ENCODE measurements around the gene ATXN7L3.

Gene ATXN7L3

DNA sequence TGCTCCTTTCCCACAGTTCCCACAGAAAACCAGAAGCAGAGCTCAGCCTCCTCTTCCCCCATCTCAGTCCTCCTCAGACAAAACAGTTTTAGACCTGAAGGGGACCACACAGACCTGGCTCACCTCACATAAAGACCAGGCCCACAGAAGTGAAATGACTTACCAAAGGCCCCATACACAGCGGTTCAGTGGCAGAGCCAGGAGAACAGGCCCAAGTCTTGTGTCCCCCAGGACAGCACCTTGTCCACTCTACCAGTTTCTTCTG is 14.5 kb upstream of the ATXN7L3 start:
- in situ Hi-C loops (cut with MboI; ENCODE audit: low sequenced_read_pairs, unreplicated experiment) = loop anchor here (25.0 kb wide), 1 partner anchor 298 kb away; the partner anchor contains the start of gene GPATCH8
- DNase-seq (ENCODE audit: low spot score) = no peak
- TF ChIP-seq, protein P1, sequence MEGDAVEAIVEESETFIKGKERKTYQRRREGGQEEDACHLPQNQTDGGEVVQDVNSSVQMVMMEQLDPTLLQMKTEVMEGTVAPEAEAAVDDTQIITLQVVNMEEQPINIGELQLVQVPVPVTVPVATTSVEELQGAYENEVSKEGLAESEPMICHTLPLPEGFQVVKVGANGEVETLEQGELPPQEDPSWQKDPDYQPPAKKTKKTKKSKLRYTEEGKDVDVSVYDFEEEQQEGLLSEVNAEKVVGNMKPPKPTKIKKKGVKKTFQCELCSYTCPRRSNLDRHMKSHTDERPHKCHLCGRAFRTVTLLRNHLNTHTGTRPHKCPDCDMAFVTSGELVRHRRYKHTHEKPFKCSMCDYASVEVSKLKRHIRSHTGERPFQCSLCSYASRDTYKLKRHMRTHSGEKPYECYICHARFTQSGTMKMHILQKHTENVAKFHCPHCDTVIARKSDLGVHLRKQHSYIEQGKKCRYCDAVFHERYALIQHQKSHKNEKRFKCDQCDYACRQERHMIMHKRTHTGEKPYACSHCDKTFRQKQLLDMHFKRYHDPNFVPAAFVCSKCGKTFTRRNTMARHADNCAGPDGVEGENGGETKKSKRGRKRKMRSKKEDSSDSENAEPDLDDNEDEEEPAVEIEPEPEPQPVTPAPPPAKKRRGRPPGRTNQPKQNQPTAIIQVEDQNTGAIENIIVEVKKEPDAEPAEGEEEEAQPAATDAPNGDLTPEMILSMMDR (IDR thresholded peaks at IDR 0.05; ENCODE audit: borderline replicate concordance, control extremely low read depth, extremely low read depth, insufficient read depth, missing control alignments) = no peak

DNA sequence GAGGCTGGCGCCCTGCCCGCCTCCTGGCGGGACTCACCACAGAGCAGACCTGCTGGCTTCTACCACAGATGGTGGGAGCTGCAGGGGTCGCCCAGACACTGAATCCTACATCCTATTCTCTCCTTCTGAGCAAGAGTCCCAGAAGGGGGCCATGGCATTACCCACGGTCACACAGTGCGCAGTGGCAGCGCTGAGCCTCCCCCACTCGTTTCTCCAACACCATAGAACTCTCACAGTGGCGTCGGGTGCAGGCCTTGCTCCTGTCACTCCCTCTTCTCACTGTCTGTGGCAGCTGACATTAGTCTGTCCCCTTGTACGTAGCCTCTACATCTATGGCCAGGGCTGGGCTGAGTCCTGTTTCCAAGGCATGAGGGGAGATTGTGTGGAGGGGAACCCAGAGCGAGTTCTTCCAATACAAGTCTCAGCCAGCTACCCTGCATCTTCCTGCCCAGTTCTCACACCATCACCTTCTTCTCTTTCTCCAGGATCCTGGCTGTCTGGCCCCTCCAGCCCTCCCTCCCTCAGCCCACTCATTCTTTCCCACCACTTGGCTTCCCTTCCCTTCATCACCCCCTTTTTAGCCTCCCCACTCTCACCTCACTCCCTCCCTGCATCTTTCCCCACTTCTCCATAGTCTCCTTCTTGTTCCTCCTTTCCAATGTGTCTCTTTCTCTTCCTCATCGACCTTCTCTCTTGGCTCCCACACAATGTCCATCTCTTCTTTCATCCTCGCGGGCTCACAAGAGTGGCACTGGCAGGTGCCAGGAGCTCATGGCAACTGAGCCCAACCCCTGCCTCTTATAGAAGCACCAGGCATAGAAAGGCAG is 13.9 kb upstream of the ATXN7L3 start:
- in situ Hi-C loops (cut with MboI; ENCODE audit: low sequenced_read_pairs, unreplicated experiment) = loop anchor here (25.0 kb wide), 1 partner anchor 299 kb away; the partner anchor contains the start of gene GPATCH8
- DNase-seq (ENCODE audit: low spot score) = no peak
- TF ChIP-seq, protein P1 (IDR thresholded peaks at IDR 0.05; ENCODE audit: borderline replicate concordance, control extremely low read depth, extremely low read depth, insufficient read depth, missing control alignments) = no peak

DNA sequence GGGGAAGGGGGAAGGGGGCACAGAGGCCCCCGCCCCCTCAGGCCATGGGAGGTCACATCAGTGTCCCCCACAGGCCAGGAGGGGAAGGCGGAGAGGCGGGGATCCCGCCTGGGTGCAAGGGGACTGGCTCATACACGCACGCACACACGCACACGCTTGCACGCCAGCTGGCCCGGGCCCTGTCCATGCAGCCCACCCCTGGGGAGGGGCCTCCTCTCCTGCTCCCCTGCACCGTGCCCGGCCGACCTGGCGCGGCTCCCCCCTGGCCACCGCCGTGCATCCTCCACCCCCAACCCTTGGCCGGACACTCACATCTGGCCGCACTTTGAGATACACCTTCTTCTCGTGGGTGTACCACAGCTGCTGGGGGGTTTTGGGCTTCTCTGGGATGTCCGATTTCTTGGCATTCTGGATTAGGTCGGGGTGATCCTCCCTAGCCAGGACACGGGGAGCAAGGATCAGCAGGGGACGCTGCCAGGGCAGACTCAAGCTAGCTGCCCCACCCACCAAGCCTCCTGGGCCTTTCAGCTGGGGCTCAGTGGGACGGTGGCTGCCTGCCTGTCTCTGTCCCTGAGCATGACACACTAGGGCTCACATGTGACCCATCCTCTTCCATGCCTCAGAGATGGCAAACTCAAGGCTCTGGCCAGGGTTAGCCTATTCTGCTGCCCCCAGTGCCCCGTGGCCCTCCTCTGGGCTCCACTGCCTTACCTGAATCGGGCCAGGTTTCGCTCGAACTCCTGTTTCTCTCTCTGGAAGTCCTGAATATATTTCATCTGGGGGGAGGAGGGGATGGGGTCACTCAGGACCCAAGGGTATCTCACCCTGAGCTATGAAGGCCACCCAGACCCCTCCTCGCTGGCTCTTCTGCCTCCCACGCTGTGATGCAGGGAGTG is 13.1 kb upstream of the ATXN7L3 start:
- in situ Hi-C loops (cut with MboI; ENCODE audit: low sequenced_read_pairs, unreplicated experiment) = loop anchor here (25.0 kb wide), 1 partner anchor 300 kb away; the partner anchor contains the start of gene GPATCH8
- TF ChIP-seq, protein P1 (IDR thresholded peaks at IDR 0.05; ENCODE audit: borderline replicate concordance, control extremely low read depth, extremely low read depth, insufficient read depth, missing control alignments) = no peak
- no peak for DNase-seq (ENCODE audit: low spot score)

DNA sequence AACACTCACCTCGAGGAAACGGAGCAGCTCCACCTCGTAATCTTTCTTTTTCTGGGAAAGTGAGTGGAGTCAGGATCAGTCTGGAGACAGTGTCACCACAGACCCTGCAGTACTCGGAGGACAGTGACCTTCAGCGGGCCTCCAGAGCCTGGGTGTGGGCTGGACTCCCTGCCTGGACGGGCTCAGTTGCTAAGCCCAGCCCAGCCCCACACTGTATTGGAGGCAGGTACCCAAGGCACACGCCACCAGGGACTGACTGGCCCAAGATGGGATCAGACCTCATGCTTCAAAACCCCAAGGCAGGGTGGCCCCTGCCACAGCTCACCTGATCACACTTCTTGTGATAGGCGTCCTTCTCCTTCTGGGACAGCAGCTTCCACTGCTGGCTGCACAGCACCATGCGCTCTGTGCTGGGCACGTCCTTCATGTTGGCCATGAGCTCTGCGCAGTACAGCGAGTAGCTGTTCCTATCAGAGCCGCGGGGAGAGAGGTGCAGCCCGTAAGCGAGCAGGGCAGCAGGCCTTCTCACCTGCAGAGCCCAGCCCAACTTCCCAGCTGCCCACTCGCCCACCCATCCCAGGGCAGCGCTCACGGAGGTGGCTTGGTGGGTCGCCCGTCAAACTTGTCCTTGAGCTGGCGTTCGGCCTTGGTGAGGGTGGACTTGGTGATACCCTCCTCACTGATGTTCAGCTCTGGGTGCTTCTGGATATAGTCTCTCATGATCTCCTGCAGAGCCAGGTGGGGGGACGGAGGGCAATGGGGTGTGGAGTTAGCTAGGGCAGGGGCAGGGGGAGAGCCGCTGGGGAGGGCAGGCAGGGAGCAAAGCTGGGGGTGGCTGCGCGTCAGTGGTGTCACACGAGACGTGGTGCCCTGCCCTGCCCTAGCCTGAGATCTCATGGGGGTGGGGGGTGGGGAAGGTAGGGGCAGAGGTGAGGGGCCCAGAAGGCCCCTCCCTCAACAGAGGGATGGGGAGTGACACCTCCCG is 11.9 kb upstream of the ATXN7L3 start:
- in situ Hi-C loops (cut with MboI; ENCODE audit: low sequenced_read_pairs, unreplicated experiment) = loop anchor here (25.0 kb wide), 1 partner anchor 301 kb away; the partner anchor contains the start of gene GPATCH8
- no peak for DNase-seq (ENCODE audit: low spot score)
- TF ChIP-seq, protein P1 (IDR thresholded peaks at IDR 0.05; ENCODE audit: borderline replicate concordance, control extremely low read depth, extremely low read depth, insufficient read depth, missing control alignments) = no peak

DNA sequence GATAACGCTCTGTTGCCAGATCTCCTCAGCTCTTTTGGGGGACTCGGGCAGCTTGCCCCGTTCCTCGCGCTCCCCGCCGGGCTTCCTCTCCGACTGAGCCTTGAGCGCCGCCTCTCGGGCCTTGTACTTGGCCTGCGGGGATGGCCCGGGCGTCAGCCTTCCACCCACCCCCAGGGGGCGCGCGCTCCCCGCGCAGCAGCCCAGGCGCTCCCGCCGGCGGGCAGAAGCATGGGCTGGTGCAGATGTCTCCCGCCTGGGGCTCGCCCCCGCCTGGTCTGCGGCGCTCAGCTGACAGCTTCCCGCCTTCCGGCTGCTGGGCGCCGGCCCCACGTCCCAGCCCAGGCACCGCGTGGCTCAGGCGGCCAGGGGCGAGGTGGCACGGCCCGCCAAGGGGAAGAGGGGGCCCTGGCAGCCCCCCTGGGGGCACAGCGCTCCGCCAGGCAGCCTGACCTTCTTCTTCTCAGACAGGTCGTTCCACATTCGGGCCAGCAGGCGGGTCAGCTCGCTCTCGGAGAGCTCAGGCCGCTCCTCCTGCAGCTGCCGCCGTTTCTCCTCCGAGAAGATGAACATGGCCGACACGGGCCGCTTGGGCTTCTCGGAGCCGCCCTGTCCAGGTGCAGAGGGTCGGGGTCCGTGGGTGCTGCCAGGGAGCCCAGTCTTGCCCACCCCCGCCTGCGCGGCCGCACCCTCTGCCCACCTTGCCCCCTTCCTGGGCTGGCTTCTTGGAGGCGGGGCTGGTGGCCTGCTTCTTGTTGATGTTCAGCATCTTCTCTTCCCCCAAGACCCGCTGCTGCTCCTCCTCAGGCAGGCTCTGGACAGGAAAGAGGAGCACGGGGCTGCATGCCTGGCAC is 10.9 kb upstream of the ATXN7L3 start:
- in situ Hi-C loops (cut with MboI; ENCODE audit: low sequenced_read_pairs, unreplicated experiment) = loop anchor here (25.0 kb wide), 1 partner anchor 302 kb away; the partner anchor contains the start of gene GPATCH8
- peak; percentile 93 for DNase-seq (ENCODE audit: low spot score)
- TF ChIP-seq, protein P1 (IDR thresholded peaks at IDR 0.05; ENCODE audit: borderline replicate concordance, control extremely low read depth, extremely low read depth, insufficient read depth, missing control alignments) = peak; percentile 100
